HCT116 (cell line): ENCODE measurements around the gene FAT1. TPM values are rescaled to one million over a fixed set of nuclear protein-coding genes. Genes with fewer than 3 reads are reported as not detected.

Source experiments
- ATAC-seq: fragments of 200-7000 bp; cut with Tn5 transposase; 2 replicates; pipeline ENCODE4 v1.9.1; 2020; ENCODE audit warnings: mild to moderate bottlenecking, moderate library complexity
- BruUV-seq: library from RNA; stranded (reverse); fragments of 400-500 nt; replicated peaks from 2 replicates; lab custom pipeline; 2021; lab: Mats Ljungman, UMichigan
- CTCF ChIA-PET: fragments of 300-600 bp; sonication (Branson Sonifier 250); formaldehyde crosslinking; loops from one replicate; lab custom pipeline; 2021; ENCODE audit warnings: antibody characterized with exemption; lab: Charles Lee
- POLR2A ChIA-PET: fragments of 300-600, 350-600 bp; sonication (Branson Sonifier 250); formaldehyde crosslinking; loops from one replicate; lab custom pipeline; 2021; ENCODE audit warnings: antibody characterized with exemption; lab: Charles Lee
- RAD21 ChIA-PET, 2 experiments: fragments of 300-600 bp; sonication (Branson Sonifier 250); formaldehyde crosslinking; loops; one replicate each; lab custom pipeline; 2023; ENCODE audit warnings: low total read pairs in 2 of 2; ENCODE audit not compliant: uncharacterized antibody in 2 of 2, unreplicated experiment in 2 of 2, low non-redundant PET in 1 of 2; lab: Charles Lee
- DNase-seq: peaks from one replicate; pipeline ENCODE4 v3.0.0-alpha.2; 2010; ENCODE audit warnings: low read depth, low spot score
- H2AFZ ChIP-seq: fragments of 200-600 bp; shearing (Covaris generic), sonication (generic); 2 replicates; pipeline ENCODE4 v1.6.1; 2017; ENCODE audit warnings: low read depth, mixed run types, mixed read lengths, antibody characterized with exemption, low read length; ENCODE audit not compliant: poor library complexity, severe bottlenecking
- H3K27ac ChIP-seq: 2 replicates; pipeline ENCODE4 v1.5.1; 2012; ENCODE audit warnings: low read depth, low read length
- H3K27me3 ChIP-seq: fragments of 200-600 bp; sonication (generic); 2 replicates; pipeline ENCODE4 v1.6.1; 2016; ENCODE audit warnings: mixed run types, low read length, mixed read lengths; ENCODE audit not compliant: insufficient read depth
- H3K36me3 ChIP-seq, 2 experiments: fragments of 200-500 bp in 1 of 2; fragments of 200-600 bp in 1 of 2; sonication (Bioruptor generic) in 1 of 2; sonication (generic) in 1 of 2; 2 replicates each; pipeline versions ENCODE4 v1.5.1 to v1.6.1; 2014 to 2016; ENCODE audit warnings: low read length in 2 of 2, inconsistent platforms in 1 of 2, mixed read lengths in 1 of 2, mixed run types in 1 of 2; ENCODE audit not compliant: insufficient read depth in 2 of 2, control insufficient read depth in 1 of 2
- H3K4me1 ChIP-seq, 2 experiments: fragments of 200-600 bp in 1 of 2; sonication (generic) in 1 of 2; 2 replicates each; pipeline versions ENCODE4 v1.5.1 to v1.6.1; 2012 to 2017; ENCODE audit warnings: low read length in 2 of 2, inconsistent platforms in 1 of 2, mild to moderate bottlenecking in 1 of 2, mixed read lengths in 1 of 2, mixed run types in 1 of 2, moderate library complexity in 1 of 2; ENCODE audit not compliant: insufficient read depth in 2 of 2, control insufficient read depth in 1 of 2
- H3K4me2 ChIP-seq: fragments of 200-600 bp; sonication (generic); 2 replicates; pipeline ENCODE4 v1.6.1; 2017; ENCODE audit warnings: mixed run types, low read length, mixed read lengths
- H3K4me3 ChIP-seq, 2 experiments: fragments of 200-600 bp in 1 of 2; sonication (generic) in 1 of 2; replicated peaks in 1 of 2; 2 replicates each; pipeline ENCODE4 v1.5.1; 2011 to 2016; ENCODE audit warnings: low read length in 2 of 2, control low read depth in 1 of 2, low read depth in 1 of 2, mild to moderate bottlenecking in 1 of 2, mixed read lengths in 1 of 2, mixed run types in 1 of 2
- H3K79me2 ChIP-seq: fragments of 200-600 bp; sonication (generic); 2 replicates; pipeline ENCODE4 v1.6.1; 2017; ENCODE audit warnings: mild to moderate bottlenecking, mixed run types, low read length, moderate library complexity, mixed read lengths; ENCODE audit not compliant: insufficient read depth
- H3K9ac ChIP-seq: fragments of 200-600 bp; sonication (generic); 2 replicates; pipeline ENCODE4 v1.6.1; 2016; ENCODE audit warnings: low read length, mixed read lengths
- H3K9me2 ChIP-seq: fragments of 200-600 bp; sonication (generic), shearing (Covaris generic); 2 replicates; pipeline ENCODE4 v1.6.1; 2017; ENCODE audit warnings: mixed run types, mild to moderate bottlenecking, moderate library complexity; ENCODE audit not compliant: insufficient read depth
- H3K9me3 ChIP-seq, 2 experiments: fragments of 200-500 bp in 1 of 2; fragments of 200-600 bp in 1 of 2; sonication (Bioruptor generic) in 1 of 2; sonication (generic) in 1 of 2; 2 replicates each; pipeline ENCODE4 v1.6.1; 2014 to 2017; ENCODE audit warnings: low read length in 2 of 2, mixed read lengths in 2 of 2, inconsistent platforms in 1 of 2, low read depth in 1 of 2, mild to moderate bottlenecking in 1 of 2, mixed run types in 1 of 2, moderate library complexity in 1 of 2; ENCODE audit not compliant: control insufficient read depth in 1 of 2, insufficient read depth in 1 of 2
- H4K20me1 ChIP-seq: fragments of 200-600 bp; sonication (generic), shearing (Covaris generic); 2 replicates; pipeline ENCODE4 v1.6.1; 2017; ENCODE audit warnings: mixed run types, mild to moderate bottlenecking, moderate library complexity; ENCODE audit not compliant: insufficient read depth
- CBX3 ChIP-seq: IDR thresholded peaks from 2 replicates; pipeline ENCODE4 v1.6.1; 2012; ENCODE audit warnings: low read depth
- EGR1 ChIP-seq: IDR thresholded peaks from 2 replicates; pipeline ENCODE4 v1.6.1; 2012; ENCODE audit warnings: low read depth
- ELF1 ChIP-seq: IDR thresholded peaks from 2 replicates; pipeline ENCODE4 v1.6.1; 2012; ENCODE audit warnings: low read depth, borderline replicate concordance
- FOSL1 ChIP-seq: IDR thresholded peaks from 2 replicates; pipeline ENCODE4 v1.6.1; 2012; ENCODE audit warnings: low read depth
- JUND ChIP-seq: IDR thresholded peaks from 2 replicates; pipeline ENCODE4 v1.6.1; 2012
- RAD21 ChIP-seq: IDR thresholded peaks from 2 replicates; pipeline ENCODE4 v1.6.1; 2012; ENCODE audit warnings: low read depth, mild to moderate bottlenecking
- SIN3A ChIP-seq: IDR thresholded peaks from 2 replicates; pipeline ENCODE4 v1.6.1; 2012; ENCODE audit warnings: low read depth
- SP1 ChIP-seq: IDR thresholded peaks from 2 replicates; pipeline ENCODE4 v1.6.1; 2012; ENCODE audit warnings: low read depth
- intact Hi-C: fragments of 100-400 bp; cut with micrococcal nuclease; formaldehyde crosslinking; loops from 2 replicates; pipeline ENCODE4 v1.10.0; 2022
- total RNA-seq: library from RNA; stranded (reverse); gene quantifications from one replicate; pipeline ENCODE4 v1.2.1, GENCODE V29; 2021; ENCODE audit not compliant: unreplicated experiment
- TF ChIP-seq, protein P1 (sequence below): IDR thresholded peaks from 2 replicates; pipeline ENCODE4 v1.6.1; 2011; ENCODE audit warnings: mild to moderate bottlenecking, low read length, moderate library complexity; ENCODE audit not compliant: insufficient replicate concordance; ENCODE audit errors: extremely low read depth

The FAT1 gene
- total RNA-seq, 1 experiment from 2014 or later = 676 TPM

DNA sequence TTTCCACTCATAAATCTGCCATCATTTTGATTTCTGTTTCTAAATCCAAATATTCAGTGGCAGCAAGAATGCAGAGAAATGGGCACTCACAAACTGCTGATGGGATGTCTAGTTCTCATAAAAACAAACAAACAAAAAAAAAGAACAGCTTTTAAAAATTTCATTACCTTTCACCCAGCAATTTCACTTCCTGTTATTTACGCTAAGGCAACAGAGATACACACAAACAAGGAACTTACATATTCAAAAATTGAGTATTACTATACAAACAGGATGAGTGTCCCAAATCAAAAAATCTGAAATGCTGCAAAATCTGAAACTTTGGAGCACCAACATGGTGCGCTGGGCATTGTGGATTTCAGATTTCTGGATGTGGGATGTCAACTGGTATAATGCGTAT, 36.4 kb downstream of the FAT1 start (continued):
- no peak for TF ChIP-seq EGR1
- no peak for TF ChIP-seq SP1

DNA sequence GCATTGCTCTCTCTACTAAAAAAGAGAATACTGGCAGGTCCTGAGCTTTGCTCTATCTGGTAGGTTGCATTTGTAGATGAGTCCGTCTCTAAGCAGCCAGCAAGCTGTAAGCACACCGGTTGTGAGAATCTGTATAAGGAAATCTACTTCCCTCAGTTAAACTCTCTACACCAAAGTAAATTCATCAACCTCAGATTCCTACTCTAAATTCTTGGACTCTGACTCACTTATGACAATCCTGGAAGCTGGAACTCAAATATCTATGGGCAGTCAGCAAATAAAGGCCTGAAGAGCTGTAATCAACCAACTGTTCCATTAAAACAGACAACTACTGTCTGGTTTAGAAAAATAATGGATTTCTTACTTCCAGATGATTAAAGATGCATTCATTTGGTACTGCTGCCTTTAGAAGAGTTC, 37.9 kb downstream of the FAT1 start:
- Histone ChIP-seq H3K27me3 (no peaks in the 10 kb centered on the region), H4K20me1 (peaks cover 88% of the 10 kb centered on the region), H3K9me2 (no peaks in the 10 kb centered on the region), H3K9me3 (no peaks in the 10 kb centered on the region), H3K9ac (peak overlapping the region; percentile 9), H3K27ac (peak overlapping the region; percentile 23; the same call in 1 of the 2 replicates), H3K4me1 (peaks cover 66 to 85% of the 10 kb centered on the region in 2 experiments), H2AFZ (no peak overlapping the region), H3K79me2 (peaks cover 100% of the 10 kb centered on the region), H3K4me2 (peak overlapping the region; percentile 58), H3K36me3 (peaks cover 7 to 36% of the 10 kb centered on the region in 2 experiments; a peak in 3 of 4 replicates), H3K4me3 (0 out of 4 replicates have a peak overlapping the region, but pooled peaks of 1 of the 2 experiments have one; percentile 6)
- ATAC-seq (peak; percentile 50), DNase-seq (peak; percentile 35)
- POLR2A ChIA-PET = no interaction called here
- TF ChIP-seq ELF1 (peak; percentile 18; the same call in 1 of the 2 replicates), JUND (peak; percentile 74), FOSL1 (peak; percentile 77), SIN3A (peak; percentile 69; the same call in 1 of the 2 replicates), RAD21 (no peak), SP1 (peak; percentile 33; the same call in 1 of the 2 replicates), CBX3 (peak; percentile 38; the same call in 1 of the 2 replicates)
- TF ChIP-seq, protein P1, sequence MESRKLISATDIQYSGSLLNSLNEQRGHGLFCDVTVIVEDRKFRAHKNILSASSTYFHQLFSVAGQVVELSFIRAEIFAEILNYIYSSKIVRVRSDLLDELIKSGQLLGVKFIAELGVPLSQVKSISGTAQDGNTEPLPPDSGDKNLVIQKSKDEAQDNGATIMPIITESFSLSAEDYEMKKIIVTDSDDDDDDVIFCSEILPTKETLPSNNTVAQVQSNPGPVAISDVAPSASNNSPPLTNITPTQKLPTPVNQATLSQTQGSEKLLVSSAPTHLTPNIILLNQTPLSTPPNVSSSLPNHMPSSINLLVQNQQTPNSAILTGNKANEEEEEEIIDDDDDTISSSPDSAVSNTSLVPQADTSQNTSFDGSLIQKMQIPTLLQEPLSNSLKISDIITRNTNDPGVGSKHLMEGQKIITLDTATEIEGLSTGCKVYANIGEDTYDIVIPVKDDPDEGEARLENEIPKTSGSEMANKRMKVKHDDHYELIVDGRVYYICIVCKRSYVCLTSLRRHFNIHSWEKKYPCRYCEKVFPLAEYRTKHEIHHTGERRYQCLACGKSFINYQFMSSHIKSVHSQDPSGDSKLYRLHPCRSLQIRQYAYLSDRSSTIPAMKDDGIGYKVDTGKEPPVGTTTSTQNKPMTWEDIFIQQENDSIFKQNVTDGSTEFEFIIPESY = no peak
- BruUV-seq = no TSS peak
- intact Hi-C loops = no loop called here
- CTCF ChIA-PET = interaction anchor here (1.1 kb wide), 1 partner anchor 16 kb away, joined by 3 read pairs; no protein-coding TSS in a partner anchor
- RAD21 ChIA-PET = no interaction called here
